GM12872 (cell line): ENCODE results near the gene MAP2K5.

Experiments
- TF ChIP-seq, protein P1 (sequence below): IDR thresholded peaks from 3 replicates; pipeline ENCODE4 v1.5.1; 2011; ENCODE audit warnings: low read depth, mild to moderate bottlenecking, low read length, moderate library complexity; ENCODE audit not compliant: insufficient read depth

The MAP2K5 gene

DNA sequence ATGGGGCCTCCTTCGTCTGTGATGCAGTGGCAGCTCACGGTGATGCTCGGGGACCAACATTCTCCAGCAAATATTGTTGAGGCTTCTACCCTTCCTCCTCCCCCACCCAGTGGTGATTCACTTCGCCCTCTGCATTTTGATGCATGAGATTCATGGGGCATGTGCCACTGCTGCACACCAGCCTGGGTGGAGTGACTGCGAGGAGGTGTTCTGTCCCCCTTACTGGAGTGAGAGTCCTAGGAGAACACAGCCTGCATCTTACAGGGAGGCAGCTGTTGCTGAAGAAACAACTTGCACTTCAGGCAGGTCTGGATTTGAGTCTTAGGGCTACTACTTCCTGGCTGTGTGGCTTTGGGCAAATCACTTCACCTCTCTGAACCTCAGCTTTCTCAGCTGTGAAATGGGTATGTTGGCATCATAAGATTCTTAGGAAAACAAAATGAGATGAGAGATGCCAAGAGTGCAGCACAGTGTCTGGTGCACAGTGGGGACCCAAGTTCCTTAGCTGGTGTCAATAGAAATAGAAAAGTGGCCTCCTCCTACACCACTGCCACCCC is 272.6 kb downstream of the MAP2K5 start:
- TF ChIP-seq, protein P1, sequence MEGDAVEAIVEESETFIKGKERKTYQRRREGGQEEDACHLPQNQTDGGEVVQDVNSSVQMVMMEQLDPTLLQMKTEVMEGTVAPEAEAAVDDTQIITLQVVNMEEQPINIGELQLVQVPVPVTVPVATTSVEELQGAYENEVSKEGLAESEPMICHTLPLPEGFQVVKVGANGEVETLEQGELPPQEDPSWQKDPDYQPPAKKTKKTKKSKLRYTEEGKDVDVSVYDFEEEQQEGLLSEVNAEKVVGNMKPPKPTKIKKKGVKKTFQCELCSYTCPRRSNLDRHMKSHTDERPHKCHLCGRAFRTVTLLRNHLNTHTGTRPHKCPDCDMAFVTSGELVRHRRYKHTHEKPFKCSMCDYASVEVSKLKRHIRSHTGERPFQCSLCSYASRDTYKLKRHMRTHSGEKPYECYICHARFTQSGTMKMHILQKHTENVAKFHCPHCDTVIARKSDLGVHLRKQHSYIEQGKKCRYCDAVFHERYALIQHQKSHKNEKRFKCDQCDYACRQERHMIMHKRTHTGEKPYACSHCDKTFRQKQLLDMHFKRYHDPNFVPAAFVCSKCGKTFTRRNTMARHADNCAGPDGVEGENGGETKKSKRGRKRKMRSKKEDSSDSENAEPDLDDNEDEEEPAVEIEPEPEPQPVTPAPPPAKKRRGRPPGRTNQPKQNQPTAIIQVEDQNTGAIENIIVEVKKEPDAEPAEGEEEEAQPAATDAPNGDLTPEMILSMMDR: no peak

DNA sequence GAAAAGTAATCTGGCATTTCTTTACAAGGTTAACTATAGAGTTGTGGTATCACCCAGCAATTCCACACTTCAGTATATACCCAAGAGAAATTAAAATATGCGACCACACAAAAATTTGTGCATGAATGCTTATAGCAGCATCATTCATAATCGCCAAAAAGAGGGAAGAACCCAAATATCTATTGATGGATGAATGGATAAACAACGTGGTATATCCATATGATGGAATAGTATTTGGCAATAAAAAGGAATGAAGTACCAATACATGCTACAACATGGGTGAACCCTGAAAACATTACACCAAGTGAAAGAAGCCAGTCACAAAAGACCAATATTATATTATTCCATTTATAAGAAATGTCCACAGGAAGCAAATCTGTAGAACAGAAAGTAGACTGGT is 274.2 kb downstream of the MAP2K5 start:
- TF ChIP-seq, protein P1: no peak

DNA sequence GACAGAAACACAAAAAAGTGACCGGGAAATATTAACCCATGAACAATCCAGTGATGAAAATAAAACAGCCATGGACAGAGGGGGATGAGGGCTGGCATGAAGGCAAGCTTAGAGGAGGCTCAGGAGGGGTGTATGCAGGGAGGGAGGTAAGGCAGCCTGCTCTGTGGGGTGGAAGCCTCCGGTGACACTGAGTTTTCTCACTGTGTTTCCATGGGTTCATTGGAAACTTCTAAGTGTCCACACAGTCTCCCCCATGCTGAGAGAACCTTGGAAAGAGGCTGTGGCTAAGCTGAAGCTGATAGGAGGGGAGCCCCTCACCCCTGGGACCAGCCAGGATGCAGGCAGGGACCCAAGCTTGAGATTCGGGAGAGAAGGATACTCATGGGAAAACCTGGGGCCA is 276.0 kb downstream of the MAP2K5 start:
- TF ChIP-seq, protein P1: no peak

GRCh38 chr15:67819636-67820035 is 277.1 kb downstream of the MAP2K5 start:
- TF ChIP-seq, protein P1: no peak

GRCh38 chr15:67820122-67820991 is 277.9 kb downstream of the MAP2K5 start:
- TF ChIP-seq, protein P1: no peak

DNA sequence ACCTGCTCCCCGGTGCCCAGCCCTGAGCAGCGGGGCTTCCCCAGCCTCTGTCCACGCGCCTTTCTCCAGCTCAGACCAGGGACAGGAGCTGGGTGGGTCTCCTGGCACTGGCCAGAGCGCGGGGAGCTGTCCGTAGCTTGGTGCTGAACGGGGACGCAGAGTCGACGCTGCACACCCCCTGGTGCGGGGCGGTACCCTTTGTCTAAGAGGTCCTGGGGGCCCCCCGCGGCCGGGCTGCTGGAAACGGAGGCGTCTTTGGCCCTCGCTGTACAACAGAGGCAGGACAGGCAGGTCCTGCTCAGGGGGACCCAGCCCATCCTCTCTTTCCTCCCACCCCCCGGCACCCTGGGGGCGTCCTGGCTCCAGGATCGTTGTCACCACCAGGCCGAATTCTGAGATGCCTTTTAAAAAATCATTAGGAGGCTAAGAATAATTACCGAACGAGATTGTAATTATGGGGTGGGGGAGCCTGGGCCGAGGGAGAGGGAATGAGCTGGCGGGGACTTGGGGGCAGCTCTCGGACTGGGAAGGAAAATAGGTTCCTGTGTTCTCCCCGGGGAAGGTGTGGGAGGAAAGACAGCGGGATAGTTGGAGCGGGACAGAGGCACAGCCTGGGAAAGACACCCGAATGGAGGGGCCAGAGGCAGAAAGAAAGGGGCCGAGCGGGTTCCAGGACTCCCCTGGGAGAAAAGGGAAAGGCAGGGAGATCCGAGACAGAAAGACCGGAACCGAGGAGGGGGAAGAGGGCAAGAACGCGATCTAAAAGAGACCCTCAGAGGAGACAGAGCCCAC is 278.7 kb downstream of the MAP2K5 start:
- TF ChIP-seq, protein P1: no peak

DNA sequence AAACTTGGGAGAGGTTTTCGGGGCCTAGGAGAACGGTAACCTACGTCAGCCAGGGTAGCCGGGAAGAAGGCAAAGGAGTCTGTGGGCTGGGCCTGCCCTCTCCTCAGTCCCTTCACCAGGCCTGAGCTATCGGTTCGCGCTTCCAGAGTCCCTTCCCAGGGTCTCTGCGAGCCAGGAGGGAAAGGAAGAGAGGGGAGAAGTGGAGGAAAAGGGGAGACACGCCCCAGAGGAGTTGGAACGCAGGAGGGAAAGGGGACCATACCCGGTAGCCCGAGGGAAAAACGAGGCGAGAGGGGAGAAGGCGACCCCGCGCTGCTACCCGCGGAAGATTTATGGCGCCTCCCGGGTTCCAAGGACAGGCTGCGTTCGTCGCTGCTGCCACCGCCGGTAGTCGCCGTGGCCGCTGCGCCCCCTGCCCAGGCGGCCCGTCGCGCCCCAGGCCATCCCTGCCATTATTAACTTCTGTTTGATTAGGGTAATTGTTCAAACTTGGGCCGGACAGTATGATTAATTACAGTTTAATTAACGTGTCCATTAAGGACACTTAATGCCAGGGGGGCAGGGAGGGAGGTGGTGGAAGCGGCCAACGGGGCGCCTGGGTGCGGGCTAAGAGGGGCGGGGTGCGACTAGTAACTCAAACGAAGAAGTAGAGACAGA is 279.4 kb downstream of the MAP2K5 start:
- TF ChIP-seq, protein P1: no peak
